Activated naive CD4-positive, alpha-beta T cell (primary cell): Measurements from ENCODE around the gene GPRC5B.
A peak's percentile ranks its signal among the peaks of the same experiment; 100 is the strongest.

Source experiments
- DNase-seq, 4 experiments: peaks; one replicate each; lab custom pipeline; 2025; lab: John Stamatoyannopoulos, UW

GPRC5B gene

DNA sequence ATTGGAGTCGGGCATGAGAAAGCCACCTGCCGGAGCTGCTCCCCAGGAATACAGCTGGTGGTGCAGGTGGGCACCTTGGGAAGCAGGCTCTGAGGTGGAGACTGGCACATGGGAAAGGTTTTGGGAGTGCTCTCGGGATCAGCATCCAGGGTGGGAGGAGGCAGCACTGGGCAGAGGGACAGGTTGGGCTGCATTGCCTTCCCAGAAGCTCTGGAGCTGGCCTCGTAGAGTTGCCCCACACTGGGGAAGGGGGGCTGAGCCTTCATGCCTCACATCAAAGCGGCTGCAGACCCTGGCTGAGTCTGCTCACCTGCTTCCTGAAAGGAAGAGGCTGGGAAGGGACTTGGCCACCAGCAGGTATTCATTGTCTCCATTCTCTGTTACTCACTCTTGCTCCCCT, 13.5 kb upstream of the GPRC5B start:
- DNase-seq: no peak

DNA sequence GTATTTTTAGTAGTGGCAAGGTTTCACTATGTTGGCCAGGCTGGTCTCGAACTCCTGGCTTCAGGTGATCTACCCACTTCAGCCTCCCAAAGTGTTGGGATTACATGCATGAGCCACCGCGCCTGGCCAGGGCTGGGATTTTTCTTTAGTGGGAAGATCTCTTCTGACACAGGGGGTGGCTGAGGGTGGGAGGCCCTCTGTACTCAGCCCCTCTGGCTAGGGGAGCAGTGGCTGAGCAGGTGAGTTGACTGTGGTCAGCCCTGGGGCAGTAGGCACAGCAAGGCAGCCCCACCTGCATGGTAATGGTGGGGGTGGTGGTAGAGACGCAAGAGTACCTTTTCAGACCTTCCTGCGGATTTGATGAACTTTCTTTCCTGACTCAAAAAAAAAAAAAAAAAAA, 12.3 kb upstream of the GPRC5B start:
- DNase-seq: no peak

DNA sequence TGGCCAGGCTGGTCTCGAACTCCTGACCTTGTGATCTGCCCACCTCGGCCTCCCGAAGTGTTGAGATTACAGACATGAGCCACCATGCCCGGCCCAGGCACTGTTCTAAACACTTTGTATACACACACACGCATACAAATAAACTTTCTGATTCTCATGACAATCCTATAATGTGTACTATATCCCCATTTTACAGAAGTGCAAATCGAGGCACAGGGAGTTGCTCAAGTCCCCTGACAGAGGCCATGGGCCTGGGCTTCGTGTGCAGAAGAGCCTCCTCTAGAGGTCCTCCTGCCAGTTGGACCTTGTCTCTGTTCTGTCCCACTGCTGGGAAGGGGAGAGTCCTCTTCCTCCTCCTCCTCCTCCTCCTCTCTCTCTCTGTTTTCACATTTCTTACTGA, 9.9 kb upstream of the GPRC5B start:
- DNase-seq: no peak

DNA sequence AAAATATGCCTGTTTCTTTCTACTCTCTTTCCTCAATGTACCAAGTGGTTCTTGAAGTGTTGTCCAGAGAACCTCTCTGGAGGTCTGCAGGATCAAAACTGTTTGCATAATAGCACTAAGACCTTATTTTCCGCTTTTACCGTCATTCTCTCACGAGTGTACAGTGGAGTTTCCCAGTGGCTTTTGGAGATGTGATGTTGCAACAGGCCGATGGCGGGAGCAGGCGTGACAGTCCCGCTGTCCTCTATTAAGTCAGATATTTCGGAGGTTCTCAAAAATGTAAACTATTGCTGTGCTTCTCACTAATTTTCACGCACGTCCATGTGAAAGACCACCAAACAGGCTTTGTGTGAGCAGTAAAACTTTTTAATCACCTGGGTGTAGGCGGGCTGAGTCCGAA, 8.3 kb upstream of the GPRC5B start:
- DNase-seq: no peak

DNA sequence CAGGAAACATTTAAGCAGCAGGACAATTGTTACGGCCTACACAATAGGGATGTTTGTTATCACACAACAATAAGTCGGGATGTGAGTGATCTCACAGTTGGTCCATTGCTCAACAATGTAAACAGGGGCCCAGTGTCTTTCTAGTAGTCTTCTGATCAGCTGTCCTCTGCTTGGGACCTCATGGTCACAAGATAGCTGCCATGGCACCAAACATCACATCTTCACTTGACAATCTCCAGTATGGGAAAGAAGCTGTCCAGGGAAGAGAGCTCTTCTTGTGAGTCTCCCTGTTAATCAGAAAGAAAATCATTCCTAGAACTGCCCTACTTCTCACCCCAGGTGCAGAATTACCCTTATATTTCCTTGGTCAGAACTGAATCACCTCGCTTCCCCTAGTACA, 6.3 kb upstream of the GPRC5B start:
- no peak for DNase-seq

DNA sequence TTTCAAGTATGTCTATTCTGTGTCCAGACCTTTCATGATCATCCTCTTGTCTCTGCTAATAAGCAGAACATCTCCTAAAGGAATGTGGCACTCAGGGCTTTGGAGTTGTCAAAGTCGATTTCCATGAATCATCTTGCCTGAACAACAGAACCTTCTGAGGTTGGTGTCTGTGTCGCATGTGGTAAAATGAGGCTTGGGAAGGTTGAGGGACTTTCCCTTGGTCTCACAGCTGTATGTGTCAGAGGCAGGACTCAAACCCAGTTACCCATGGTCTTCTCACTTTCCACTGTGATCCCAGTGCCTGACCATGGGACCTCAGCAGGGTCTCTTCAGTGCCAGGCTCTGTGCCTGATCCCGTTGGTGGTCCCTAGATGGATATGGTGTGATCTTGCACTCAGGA, 4.2 kb upstream of the GPRC5B start:
- DNase-seq: no peak

DNA sequence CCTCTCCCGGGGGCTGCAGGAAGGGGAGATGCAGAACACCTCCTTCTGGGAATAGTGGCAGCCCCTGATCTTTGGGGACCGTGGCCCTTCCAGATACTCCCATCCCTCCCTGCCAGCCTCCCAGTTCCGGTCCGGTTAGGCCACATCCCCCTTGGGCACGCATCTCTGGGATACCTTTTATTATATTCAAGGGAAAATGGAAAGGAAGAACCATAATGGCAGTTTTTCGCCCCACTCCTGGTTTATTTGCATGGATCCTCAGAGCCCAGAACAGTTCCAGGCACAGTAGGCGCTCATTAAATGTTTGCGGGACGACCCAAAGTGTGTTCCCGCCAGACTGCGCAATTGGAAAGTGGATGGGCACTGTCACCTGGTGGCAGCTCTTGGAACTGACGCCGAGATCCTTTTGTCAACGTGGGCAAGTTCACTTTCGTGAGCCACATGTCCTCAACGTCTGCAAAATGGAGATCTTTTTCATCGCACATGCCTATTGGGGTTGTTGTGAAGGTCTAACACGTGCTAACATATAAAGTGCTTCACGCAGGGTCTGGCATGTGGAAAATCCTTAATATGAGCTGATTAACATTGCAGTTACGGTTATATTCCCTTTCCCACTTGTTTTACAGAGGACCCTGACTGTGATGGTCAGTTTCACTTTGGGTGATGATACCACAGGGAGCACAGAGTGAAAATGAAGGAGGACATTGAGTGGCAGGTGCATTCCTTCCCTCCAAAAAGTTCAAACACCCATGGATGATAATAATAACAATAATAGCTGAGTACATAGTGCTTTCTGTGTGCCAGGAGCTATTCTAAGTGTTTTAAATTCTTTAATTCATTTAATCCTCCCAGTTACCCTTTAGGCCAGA, 1.7 kb upstream of the GPRC5B start:
- peak; percentile 60 to 74 (median 72) for DNase-seq

DNA sequence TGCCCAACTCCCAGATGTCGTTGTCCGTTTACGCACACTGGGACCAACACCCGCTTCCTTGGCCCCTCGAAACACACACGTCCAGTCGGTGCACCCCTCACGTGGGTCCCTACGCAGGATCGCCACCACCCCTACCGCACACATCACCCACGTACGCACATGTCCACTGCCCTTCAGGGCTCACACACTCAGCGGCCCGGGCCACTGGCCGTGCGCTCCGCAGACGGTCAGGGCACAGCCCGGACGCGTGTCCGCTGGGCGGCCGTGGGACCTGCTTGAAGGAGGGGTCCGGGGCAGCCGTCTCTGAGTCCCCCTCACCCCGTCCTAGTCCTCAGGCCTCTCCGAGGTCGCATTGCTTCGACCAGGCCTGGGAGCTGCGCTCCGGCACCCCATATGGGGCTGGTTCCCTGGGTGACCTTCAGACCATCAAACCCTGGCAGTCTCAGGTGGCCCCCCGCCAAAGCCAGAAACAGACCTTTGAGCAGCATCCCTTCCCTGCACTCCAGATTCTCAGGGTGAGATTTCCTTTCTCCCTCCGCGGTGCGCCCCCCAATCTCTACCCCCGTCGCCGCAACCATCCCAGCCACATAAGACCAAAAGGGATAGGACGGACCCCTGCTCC, 914 bp upstream of the GPRC5B start:
- DNase-seq: no peak

DNA sequence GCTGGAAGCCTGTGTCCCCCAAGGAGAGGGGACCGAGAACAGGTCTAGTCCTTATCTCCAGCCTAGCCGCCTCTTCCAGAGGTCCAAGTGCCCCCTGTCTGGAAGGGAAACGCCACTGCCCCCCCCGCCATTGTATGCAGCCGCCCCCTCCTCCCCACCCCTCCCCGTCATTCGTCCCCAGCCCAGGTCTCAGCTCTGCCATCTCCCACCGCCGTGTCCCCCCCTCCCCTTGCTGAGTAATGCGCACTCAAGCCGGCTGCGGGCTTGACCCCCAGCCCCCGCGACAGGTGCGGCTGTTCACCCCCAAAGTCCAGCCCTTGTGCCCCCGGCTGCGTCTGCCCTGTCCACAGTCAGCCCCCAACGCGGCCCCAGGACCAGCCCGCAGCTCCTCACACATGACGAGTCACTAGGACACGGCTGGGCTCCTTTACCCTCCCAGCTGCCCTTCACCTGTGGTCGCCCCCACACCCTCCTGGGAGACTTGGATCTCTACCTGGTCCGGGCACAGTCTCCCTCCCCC, 622 bp downstream of the GPRC5B start:
- no peak for DNase-seq

DNA sequence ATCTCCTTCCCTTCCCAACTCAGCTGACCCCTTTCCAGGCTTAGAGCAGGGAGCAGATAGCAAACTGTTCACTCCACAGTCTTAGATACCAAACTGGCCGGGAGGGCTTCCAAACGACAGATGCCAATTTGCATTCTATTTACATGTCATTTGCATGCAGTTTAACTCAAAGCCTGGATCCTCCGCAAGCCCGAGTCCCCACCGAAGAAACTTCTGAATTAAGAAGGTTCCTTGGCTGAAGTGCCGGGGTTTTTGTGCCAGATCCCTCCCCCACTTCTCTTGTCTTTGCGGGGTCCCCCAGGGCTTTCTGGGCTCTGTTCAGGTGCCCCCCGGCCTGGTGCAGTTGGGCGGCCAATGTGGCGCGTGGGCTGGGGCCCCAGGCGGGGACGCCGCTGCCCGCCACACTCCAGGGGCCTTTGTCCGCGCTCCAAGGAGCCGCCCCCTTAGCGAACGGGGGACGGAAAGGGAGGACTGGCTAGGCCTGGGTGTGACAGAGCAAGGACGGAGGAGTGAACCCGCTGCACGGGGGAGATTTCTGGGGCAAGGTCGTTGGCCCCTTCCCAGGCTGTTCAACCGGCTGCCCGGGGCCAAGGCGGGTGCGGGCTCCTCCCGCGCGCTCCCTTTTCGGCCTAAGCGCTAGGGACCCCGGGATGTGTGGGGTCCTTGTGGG, 1.2 kb downstream of the GPRC5B start:
- DNase-seq: no peak

DNA sequence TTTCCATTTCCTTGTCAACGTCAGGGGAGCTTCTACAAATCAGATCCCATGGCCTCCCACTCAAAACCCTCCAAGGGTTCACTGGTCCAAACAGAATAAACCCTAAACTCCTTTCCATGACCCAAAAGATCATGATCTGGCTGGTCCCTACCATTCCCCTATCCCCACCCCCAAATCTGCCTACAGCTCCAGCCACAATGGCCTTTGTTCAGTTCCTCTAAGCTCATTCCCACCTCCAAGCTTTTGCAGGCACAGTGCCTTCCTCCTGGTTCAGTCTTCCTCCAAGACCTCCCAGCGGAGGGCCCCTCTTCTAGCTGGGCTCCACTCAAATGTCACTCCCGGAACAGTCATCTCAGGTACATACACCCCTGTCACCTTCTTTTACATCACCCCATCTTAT, 2.0 kb downstream of the GPRC5B start:
- DNase-seq: no peak

DNA sequence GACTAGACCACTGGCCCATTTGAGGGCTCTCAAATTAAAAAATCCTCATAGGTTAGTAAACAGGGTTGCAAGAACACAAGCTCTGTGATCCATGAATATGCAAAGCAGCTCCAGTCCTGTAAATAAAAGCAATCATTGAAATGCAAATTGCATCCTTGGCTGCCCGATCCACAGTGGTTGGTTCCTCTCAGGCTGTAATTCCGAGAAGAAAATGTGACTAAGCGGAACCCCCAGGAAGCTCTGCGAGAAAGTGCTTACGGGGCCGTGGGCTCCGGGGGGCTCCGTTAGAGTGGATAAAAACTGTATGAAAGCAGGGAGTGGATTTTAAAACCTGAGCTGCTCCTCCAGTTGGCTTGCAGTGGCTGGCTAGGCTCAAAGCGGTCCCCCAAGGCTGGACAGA, 2.5 kb downstream of the GPRC5B start:
- no peak for DNase-seq

DNA sequence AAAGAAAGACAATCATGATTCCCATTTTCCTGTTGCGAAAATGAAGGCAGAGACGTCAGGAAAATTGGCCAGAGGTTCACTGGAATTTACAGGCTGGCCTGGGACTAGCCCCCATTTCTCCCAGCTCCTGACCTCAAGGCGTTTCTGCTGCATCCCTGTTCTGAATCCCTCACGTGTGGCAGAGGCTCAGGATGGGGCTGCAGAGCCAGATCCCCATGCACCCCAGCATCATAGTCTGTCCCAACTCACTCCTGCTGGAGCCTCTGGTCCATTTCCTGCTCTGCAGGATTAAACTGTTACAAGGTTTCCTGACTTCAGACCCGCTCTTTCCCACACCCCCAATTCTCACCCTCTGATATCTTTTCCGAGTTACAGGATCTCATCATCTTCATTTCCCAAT, 2.9 kb downstream of the GPRC5B start:
- DNase-seq: no peak

DNA sequence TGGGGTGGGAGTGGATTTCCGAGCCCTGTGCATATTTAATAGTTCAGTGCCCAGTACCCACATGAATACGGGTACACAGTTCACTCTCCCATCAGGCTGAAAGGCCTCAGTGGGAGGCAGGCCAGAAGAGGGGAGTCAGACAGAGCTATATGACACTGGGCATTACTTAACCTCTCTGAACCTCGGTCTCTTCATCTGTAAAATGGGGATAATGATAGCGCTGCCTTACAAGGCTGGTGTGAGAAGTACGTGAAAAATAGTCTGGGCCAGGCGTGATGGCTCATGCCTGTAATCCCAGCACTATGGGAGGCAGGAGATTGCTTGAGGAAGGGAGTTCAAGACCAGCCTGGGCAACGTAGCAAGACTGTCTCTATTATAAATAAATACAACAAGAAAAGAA, 3.6 kb downstream of the GPRC5B start:
- no peak for DNase-seq

DNA sequence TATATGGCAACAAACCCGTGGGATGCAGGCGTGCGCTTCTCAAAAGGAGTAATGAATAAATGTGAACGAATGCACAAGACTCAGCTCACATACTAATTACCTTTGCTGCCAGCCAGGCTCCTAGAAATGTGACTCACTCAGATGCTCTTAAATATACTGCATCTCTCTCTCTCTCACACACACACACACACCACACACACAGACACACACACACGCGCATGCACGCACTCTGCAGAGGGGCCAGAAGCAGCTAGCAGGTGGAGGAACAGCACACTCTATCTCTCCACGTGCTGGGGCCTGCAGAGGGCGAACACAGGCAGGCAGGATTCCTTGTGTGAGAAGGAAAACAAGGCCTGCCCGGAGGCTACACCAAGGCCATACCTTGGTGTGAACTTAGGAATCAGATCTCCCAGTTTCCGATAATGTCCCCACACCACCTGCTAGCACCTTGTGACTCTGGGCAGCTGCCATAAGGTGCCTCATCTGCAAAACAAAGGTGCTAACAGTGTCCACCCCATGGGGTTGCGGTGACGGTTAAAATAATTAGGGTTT, 5.3 kb downstream of the GPRC5B start:
- no peak for DNase-seq

DNA sequence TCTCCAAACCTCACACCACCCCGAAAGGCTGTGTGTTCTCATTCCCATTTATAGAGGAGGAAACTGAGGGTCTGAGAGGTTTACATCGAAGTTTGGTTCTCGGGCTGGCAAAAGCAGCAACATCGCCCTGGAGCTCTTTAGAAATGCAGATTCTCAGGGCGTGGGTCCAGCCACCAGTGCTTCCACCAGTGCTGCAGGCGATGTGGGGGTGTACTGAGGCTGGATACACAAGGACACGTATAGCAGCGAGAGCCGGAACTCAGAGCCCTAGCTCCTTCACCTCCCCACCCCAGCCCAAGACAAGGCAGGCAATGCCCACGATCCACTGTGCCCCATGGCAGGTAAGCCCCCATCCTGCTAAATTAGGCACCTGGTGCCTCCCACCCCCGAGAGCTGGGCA, 5.9 kb downstream of the GPRC5B start:
- no peak for DNase-seq

DNA sequence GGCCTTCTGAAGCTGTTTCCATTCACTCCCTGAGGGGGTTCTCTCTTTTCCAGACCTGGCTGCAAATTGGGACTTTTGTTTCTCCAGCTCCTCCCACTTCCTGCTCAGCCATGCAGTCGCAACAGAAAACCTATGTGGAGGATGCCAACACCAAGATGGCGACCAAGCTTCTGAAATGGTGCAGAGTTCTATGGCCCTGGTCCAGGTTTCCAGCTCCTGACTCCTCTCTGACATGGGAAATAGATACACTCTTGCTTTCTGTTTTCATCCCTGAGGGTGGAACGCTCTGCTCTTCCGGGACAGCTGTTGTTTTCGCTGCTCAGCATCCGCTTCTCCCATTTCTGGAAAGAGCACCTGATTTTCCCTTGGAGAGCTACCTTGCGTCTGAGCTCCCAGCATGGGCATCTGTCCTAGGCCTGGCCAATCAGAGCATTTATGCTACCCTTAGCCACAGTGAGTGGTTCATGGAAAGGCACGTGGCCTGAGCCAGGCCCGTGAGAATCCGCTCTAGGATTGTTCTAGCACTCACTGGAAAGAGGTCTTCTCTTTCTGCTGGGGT, 8.1 kb downstream of the GPRC5B start:
- no peak for DNase-seq

DNA sequence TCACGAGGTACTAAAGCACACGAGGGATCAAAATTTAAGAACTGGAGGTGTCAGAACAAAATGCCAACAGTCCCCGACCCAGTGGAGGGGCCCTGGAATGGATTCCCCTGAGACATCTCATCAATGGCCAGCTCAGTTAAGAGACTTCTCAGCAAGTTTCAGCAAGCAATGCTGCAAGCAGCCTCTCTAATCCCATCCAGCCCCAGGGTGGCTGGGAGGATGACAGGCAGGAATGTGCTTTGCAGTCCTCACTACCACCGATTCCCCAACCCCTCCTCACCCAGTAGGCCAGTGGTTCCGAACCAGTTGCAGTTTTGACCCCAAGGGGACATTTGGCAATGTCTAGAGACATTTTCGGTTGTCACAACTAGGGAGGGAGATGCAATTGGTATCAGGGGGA, 8.7 kb downstream of the GPRC5B start:
- DNase-seq: no peak

DNA sequence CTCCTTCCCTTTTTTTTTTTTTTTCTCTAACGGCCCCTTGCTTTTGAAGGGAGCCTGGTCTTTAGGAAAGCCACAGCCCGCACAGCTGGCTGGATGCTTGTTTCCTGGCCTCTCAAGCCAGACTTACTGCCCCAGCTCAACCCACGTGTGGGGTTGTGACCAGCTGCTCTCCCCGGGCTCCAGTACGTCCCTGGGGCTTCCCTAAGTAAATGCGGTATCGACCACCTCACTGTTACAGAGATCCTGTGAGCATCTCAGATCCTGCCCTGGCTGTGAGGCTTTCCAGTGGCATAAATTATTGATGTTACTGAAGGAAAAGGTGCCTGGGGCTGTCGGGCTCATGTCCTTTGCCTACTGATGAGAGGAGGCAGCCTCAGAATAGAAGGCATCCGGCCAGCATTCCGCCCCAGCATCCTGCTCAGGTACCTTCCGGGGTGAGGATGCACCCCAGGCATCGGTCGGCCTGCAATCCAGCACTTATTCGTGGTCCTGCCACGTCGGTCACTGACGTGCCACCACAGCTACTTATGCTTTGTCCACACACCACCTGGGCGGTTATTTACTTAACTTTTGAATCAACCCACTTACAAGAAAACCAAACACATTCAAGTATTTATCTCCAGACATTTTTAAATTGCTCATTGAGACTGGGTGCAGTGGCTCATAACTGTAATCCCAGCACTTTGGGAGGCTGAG, 9.6 kb downstream of the GPRC5B start:
- no peak for DNase-seq

DNA sequence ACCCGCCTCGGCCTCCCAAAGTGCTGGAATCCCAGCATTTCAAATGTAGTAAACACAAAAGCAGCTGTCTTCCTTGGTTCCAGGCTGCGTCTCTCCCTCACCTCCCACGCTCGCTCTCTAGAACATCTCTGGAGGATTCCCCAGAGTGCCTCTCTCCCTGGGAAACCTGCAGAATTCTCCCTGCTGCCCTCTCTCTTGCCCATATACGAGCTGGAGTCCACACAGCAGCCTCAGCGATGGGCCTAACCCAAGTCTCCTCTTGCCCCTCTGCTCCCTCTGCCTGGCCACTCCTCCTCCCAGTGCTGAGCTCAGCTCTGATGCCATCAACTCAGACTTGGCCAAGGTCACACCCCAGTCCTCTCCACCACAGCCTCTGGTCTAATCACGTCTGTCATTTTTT, 10.6 kb downstream of the GPRC5B start:
- no peak for DNase-seq

DNA sequence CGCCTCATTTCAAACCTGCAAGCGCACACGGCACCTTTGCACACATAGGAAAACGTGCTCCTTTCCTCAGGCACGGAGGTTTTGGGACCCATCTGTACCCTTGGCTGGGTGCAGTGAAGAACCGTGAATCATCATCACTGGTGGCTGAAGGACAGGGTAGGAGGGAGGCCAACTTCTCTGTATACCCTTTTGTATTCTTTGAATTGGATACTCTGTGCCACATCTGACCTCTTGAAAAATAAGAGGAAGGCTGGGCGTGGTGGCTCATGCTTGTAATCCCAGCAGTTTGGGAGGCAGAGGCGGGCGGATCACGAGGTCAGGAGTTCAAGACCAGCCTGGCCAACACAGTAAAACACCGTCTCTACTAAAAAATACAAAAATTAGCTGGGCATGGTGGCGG, 11.7 kb downstream of the GPRC5B start:
- no peak for DNase-seq
